Epithelial cell of proximal tubule (primary cell): ENCODE measurements around the gene DRD1. TPM values are rescaled to one million over a fixed set of nuclear protein-coding genes. Genes with fewer than 3 reads are reported as not detected.
A peak's percentile ranks its signal among the peaks of the same experiment; 100 is the strongest.

Source experiments
- DNase-seq: peaks from one replicate; pipeline ENCODE4 v3.0.0-alpha.2; 2011; ENCODE audit warnings: low read depth
- H3K4me3 ChIP-seq: 2 replicates; pipeline ENCODE4 v1.5.1; 2011; ENCODE audit warnings: low read depth, mild to moderate bottlenecking, low read length
- total RNA-seq: library from RNA; depleted of rRNA; stranded (reverse); fragments of >200 nt; gene quantifications from 2 replicates; pipeline ENCODE4 v1.2.3, GENCODE V29; 2015
- TF ChIP-seq, protein P1 (sequence below): conservative IDR thresholded peaks from 2 replicates; pipeline ENCODE4 v1.5.1; 2012; ENCODE audit warnings: low read depth, mild to moderate bottlenecking, low read length

Gene DRD1
- total RNA-seq, 1 donor from 2014 or later = not detected

DNA sequence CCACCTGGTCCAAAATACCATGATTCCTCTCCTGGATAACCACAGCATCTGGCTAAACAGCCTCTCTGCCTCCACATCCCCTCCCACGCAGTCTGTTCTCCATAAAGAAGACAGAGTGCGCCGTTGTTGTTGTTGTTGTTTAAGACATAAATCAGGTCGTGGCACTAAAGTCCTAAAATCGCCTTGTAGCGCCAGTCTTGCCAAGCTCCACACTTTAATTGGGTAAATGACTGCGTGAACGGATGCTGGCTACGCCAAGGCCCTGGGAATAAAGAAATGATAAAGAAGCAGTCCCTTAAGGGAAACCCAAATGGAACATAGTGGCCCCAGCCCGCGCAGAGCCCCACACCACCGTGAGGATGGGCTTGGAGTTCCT lies 34.0 kb upstream of the DRD1 start:
- H3K4me3 ChIP-seq = peak overlapping the region; percentile 65
- TF ChIP-seq, protein P1, sequence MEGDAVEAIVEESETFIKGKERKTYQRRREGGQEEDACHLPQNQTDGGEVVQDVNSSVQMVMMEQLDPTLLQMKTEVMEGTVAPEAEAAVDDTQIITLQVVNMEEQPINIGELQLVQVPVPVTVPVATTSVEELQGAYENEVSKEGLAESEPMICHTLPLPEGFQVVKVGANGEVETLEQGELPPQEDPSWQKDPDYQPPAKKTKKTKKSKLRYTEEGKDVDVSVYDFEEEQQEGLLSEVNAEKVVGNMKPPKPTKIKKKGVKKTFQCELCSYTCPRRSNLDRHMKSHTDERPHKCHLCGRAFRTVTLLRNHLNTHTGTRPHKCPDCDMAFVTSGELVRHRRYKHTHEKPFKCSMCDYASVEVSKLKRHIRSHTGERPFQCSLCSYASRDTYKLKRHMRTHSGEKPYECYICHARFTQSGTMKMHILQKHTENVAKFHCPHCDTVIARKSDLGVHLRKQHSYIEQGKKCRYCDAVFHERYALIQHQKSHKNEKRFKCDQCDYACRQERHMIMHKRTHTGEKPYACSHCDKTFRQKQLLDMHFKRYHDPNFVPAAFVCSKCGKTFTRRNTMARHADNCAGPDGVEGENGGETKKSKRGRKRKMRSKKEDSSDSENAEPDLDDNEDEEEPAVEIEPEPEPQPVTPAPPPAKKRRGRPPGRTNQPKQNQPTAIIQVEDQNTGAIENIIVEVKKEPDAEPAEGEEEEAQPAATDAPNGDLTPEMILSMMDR = no peak
- DNase-seq = no peak

DNA sequence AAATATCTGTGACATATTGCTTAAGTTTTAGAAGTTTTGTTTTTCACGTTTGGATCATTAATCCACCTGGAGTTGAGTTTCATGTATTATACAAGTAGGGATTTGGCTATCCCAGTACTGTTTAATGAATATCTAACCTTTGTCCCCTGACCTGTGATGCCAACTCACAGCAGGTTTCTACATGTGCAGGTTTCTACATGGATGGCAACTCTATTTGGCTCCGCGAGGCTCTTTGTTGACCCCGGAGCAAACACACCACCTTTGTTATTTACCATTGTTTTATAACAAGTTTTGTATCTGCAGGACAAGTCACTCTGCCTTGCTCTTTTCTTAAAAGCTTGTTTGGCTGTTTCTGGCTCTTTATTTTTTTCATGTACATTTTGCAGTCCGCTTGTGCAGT lies 33.5 kb upstream of the DRD1 start:
- no peak for DNase-seq
- H3K4me3 ChIP-seq = no peak overlapping the region
- TF ChIP-seq, protein P1 = no peak

DNA sequence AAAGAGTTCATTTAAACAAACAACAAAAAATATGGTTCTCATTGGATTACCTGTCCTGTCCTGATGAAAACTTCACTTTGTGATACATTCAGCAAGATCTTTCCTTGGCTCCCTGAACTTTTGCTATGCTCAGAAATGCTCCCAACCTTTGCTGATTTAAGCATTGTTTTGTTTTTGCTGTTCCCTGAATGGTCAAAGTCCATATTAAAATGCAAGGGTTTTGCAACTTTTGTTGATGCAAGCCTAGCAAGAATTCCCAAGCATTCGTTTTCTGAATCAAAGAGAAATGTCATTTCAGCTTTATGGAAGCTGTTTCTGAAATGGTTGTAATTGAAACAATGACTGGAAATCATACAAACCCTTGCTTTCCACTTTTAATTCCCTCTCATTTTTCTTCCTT lies 31.3 kb upstream of the DRD1 start:
- DNase-seq = no peak
- no peak overlapping the region for H3K4me3 ChIP-seq
- TF ChIP-seq, protein P1 = no peak

DNA sequence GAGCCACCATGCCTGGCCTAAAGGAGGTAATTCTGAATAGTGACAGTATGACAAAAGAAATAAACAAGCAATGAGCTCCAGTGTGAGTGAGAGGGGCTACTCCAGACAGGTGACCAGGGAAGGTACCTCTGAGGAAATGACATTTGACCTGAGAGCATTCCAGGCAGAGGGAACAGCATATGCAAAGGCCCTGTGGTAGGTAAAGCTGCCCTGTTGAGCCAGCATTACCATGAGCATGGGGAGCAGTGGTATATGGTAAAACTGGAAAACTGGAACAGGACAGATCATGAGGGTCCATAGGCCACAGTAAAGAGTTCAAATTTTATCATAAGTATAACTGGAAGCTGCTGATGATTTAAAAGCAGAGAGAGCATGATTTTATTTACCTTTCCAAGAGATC lies 28.4 kb upstream of the DRD1 start:
- no peak overlapping the region for H3K4me3 ChIP-seq
- TF ChIP-seq, protein P1 = no peak
- DNase-seq = no peak

DNA sequence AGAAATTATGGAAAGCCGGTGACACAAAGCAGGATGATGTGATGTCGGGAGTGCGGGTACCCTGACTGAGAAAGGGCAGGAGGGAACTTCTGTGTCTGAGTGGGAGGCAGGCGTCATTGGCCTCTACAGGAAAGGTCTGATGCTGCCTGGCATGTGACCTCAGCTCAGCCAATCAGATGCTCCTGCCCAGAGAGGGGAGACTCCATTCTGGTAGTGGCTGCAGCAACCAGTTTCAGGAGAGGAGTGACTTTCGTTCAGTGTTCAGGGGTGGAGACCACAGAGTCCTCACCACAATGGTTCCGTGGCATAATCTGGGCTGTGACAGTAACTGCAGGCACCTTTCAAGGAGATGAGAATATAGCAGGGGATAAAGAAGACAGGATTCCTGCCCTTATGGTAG lies 27.6 kb upstream of the DRD1 start:
- H3K4me3 ChIP-seq = no peak overlapping the region
- TF ChIP-seq, protein P1 = no peak
- no peak for DNase-seq

DNA sequence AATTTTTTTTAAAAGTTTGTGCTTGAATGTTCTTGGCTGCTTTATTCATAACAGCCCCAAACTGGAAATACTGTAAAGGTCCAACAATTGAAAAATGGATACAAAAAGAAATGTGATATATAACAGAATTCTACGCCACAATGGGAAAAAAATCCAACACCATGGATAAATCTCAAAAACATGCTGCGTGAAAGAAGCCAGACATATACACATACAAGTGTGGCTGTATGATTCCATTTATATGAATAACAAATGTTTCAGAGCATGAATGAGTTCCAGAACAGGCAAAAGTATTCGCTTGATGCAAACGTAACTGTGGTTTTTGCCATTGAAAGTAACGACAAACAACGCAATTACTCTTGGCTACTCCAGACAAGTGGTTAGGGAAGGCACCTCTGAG lies 27.2 kb upstream of the DRD1 start:
- TF ChIP-seq, protein P1 = no peak
- H3K4me3 ChIP-seq = no peak overlapping the region
- DNase-seq = no peak

DNA sequence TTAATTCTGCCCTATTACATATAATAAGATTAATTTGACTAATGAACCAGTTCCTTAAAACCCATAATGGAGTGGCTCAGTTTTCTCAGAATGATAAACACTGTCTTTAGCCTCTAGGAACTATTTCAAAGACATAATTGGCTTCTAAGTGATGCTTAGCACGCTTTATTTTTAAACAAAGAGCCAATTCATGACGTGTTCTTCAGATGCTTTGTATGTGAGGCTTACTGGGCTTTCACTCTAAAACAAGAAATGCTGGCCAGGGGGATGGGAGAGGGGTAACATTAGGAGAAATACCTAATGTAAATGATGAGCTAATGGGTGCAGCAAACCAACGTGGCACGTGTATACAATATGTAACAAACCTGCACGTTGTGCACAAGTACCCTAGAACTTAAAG lies 26.8 kb upstream of the DRD1 start:
- no peak overlapping the region for H3K4me3 ChIP-seq
- TF ChIP-seq, protein P1 = no peak
- no peak for DNase-seq
